SK-N-SH (cell line): ENCODE measurements around the gene MYL12A. TPM values are rescaled to one million over a fixed set of nuclear protein-coding genes. Genes with fewer than 3 reads are reported as not detected.

Source experiments
- CTCF ChIA-PET: fragments of 300-600, 350-600 bp; formaldehyde crosslinking; extraction: SDS; loops from one replicate; lab custom pipeline; 2021; lab: Yijun Ruan, JAX
- POLR2A ChIA-PET: fragments of 350-600 bp; sonication (Branson Sonifier 250); formaldehyde crosslinking; extraction: SDS; loops from one replicate; lab custom pipeline; 2020; ENCODE audit warnings: antibody characterized with exemption, inconsistent platforms; lab: Yijun Ruan, JAX
- DNase-seq: peaks from one replicate; pipeline ENCODE4 v3.0.0; 2012
- H2AFZ ChIP-seq: fragments of 200-600 bp; sonication (generic); 2 replicates; pipeline ENCODE4 v1.8.1; 2016; ENCODE audit warnings: antibody characterized with exemption, mild to moderate bottlenecking, low read depth
- H3F3A ChIP-seq: fragments of 200-600 bp; sonication (generic); replicated peaks from 2 replicates; pipeline ENCODE3; 2016; ENCODE audit warnings: antibody characterized with exemption, mild to moderate bottlenecking; ENCODE audit not compliant: insufficient read depth
- H3K27ac ChIP-seq, 2 experiments: fragments of 200-500 bp in 1 of 2; fragments of 200-600 bp in 1 of 2; sonication (Bioruptor generic) in 1 of 2; sonication (generic), shearing (Covaris generic) in 1 of 2; 2 replicates each; pipeline versions ENCODE4 v1.5.1 to v1.6.1; 2014 to 2016; ENCODE audit warnings: low read depth in 2 of 2, inconsistent platforms in 1 of 2, low read length in 1 of 2, mild to moderate bottlenecking in 1 of 2, mixed read lengths in 1 of 2
- H3K27me3 ChIP-seq: fragments of 200-600 bp; sonication (generic), shearing (Covaris generic); 2 replicates; pipeline ENCODE4 v1.6.1; 2016; ENCODE audit warnings: mixed run types; ENCODE audit not compliant: insufficient read depth
- H3K36me3 ChIP-seq, 2 experiments: fragments of 200-500 bp in 1 of 2; fragments of 200-600 bp in 1 of 2; sonication (Bioruptor generic) in 1 of 2; sonication (generic) in 1 of 2; replicated peaks in 1 of 2; 2 replicates each; pipeline versions ENCODE3 to v1.5.1; 2014 to 2016; ENCODE audit warnings: low read length in 1 of 2, mild to moderate bottlenecking in 1 of 2; ENCODE audit not compliant: insufficient read depth in 2 of 2, control insufficient read depth in 1 of 2
- H3K4me1 ChIP-seq, 2 experiments: fragments of 200-500 bp in 1 of 2; fragments of 200-600 bp in 1 of 2; sonication (Bioruptor generic) in 1 of 2; sonication (generic), shearing (Covaris generic) in 1 of 2; 2 replicates each; pipeline versions ENCODE4 v1.5.1 to v1.6.1; 2014 to 2016; ENCODE audit warnings: low read depth in 1 of 2, low read length in 1 of 2, mixed run types in 1 of 2; ENCODE audit not compliant: insufficient read depth in 2 of 2, control insufficient read depth in 1 of 2
- H3K4me2 ChIP-seq: fragments of 200-600 bp; sonication (generic), shearing (Covaris generic); 2 replicates; pipeline ENCODE4 v1.6.1; 2017; ENCODE audit warnings: mixed run types
- H3K4me3 ChIP-seq, 2 experiments: fragments of 200-500 bp in 1 of 2; fragments of 200-600 bp in 1 of 2; sonication (Bioruptor generic) in 1 of 2; sonication (generic), shearing (Covaris generic) in 1 of 2; 2 replicates each; pipeline versions ENCODE4 v1.5.1 to v1.8.1; 2014 to 2016; ENCODE audit warnings: low read depth in 2 of 2, inconsistent platforms in 1 of 2, low read length in 1 of 2, mild to moderate bottlenecking in 1 of 2, mixed read lengths in 1 of 2, moderate library complexity in 1 of 2
- H3K79me2 ChIP-seq: fragments of 200-600 bp; sonication (generic); 2 replicates; pipeline ENCODE4 v1.8.1; 2017; ENCODE audit warnings: mild to moderate bottlenecking; ENCODE audit not compliant: insufficient read depth
- H3K9ac ChIP-seq: fragments of 200-600 bp; sonication (generic); 2 replicates; pipeline ENCODE4 v1.6.1; 2017; ENCODE audit warnings: mixed run types
- H3K9me2 ChIP-seq: fragments of 200-600 bp; sonication (generic); 2 replicates; pipeline ENCODE4 v1.6.1; 2017; ENCODE audit warnings: mixed run types
- H3K9me3 ChIP-seq: fragments of 200-600 bp; sonication (generic); 2 replicates; pipeline ENCODE4 v1.6.1; 2017; ENCODE audit warnings: mixed run types, mild to moderate bottlenecking, moderate library complexity
- H4K20me1 ChIP-seq: fragments of 200-600 bp; sonication (generic); 2 replicates; pipeline ENCODE4 v1.6.1; 2017; ENCODE audit warnings: mild to moderate bottlenecking, mixed run types; ENCODE audit not compliant: insufficient read depth
- CTCF ChIP-seq: fragments of 200-600 bp; sonication (generic); IDR thresholded peaks from 2 replicates; pipeline ENCODE4 v1.6.1; 2017; ENCODE audit warnings: antibody characterized with exemption, mild to moderate bottlenecking, moderate library complexity
- EP300 ChIP-seq, 2 experiments: IDR thresholded peaks; 2 replicates each; pipeline versions ENCODE4 v1.4.0 to v1.6.1; 2012; ENCODE audit warnings: borderline replicate concordance in 1 of 2, low read depth in 1 of 2, low read length in 1 of 2
- EZH2phosphoT487 ChIP-seq: fragments of 200-600 bp; sonication (generic); IDR thresholded peaks from 2 replicates; pipeline ENCODE4 v1.6.1; 2017; ENCODE audit warnings: low read depth, mixed run types, mild to moderate bottlenecking, antibody characterized with exemption, moderate library complexity, borderline replicate concordance
- FOSL2 ChIP-seq: IDR thresholded peaks from 2 replicates; pipeline ENCODE4 v1.4.0; 2012; ENCODE audit warnings: low read depth, mild to moderate bottlenecking, moderate library complexity, borderline replicate concordance
- IRF3 ChIP-seq: fragments of 150-350 bp; IDR thresholded peaks from 2 replicates; pipeline ENCODE4 v1.6.1; 2016; ENCODE audit warnings: mild to moderate bottlenecking, low read depth, low read length
- JUND ChIP-seq: IDR thresholded peaks from 2 replicates; pipeline ENCODE4 v1.4.0; 2012
- MXI1 ChIP-seq: IDR thresholded peaks from 2 replicates; pipeline ENCODE4 v1.6.1; 2012; ENCODE audit warnings: mild to moderate bottlenecking, low read depth, low read length, improper control_type of control experiment
- NFIC ChIP-seq: IDR thresholded peaks from 2 replicates; pipeline ENCODE4 v1.4.0; 2012; ENCODE audit warnings: borderline replicate concordance
- RAD21 ChIP-seq: IDR thresholded peaks from 2 replicates; pipeline ENCODE4 v1.6.1; 2012; ENCODE audit warnings: mild to moderate bottlenecking, low read length
- RFX5 ChIP-seq: IDR thresholded peaks from 2 replicates; pipeline ENCODE4 v1.6.1; 2012; ENCODE audit warnings: mild to moderate bottlenecking, improper control_type of control experiment, low read length
- TAF1 ChIP-seq: IDR thresholded peaks from 2 replicates; pipeline ENCODE4 v1.6.1; 2012; ENCODE audit warnings: low read depth, mild to moderate bottlenecking, low read length, moderate library complexity, borderline replicate concordance
- WGBS: methylation state at CpG from one replicate; pipeline ENCODE4 v1.1.6; 2017; ENCODE audit warnings: low lambda C conversion rate; 5-methylcytosine and 5-hydroxymethylcytosine counted together
- polyA plus RNA-seq, 3 experiments: library from polyadenylated mRNA; depleted of rRNA; stranded (reverse); fragments of >200 nt; gene quantifications; 2 replicates each; pipeline ENCODE4 v1.2.3, GENCODE V29; 2012
- TF ChIP-seq, protein P1 (sequence below): IDR thresholded peaks from 2 replicates; pipeline ENCODE4 v1.4.0; 2012; ENCODE audit warnings: low read depth, borderline replicate concordance
- TF ChIP-seq, protein P2 (sequence below): IDR thresholded peaks from 2 replicates; pipeline ENCODE4 v1.4.0; 2012; ENCODE audit warnings: low read depth, borderline replicate concordance

Gene MYL12A
- polyA plus RNA-seq, 1 of the 3 experiments (the other 2 are of a cell fraction), result 448 TPM

- Histone ChIP-seq H3K27ac (no peak overlapping the region), H3K36me3 (no peaks in the 10 kb centered on the region), H3K27me3 (no peaks in the 10 kb centered on the region), H3K79me2 (no peaks in the 10 kb centered on the region), H3K4me1 (no peaks in the 10 kb centered on the region), H3K9me2 (no peaks in the 10 kb centered on the region), H3K4me2 (no peak overlapping the region), H3K4me3 (no peak overlapping the region), H2AFZ (no peak overlapping the region), H3F3A (no peaks in the 10 kb centered on the region), H4K20me1 (no peaks in the 10 kb centered on the region), H3K9ac (no peak overlapping the region), H3K9me3 (no peaks in the 10 kb centered on the region)
- DNase-seq, result no peak
- CTCF ChIA-PET, result interaction anchor here (0.7 to 3.5 kb wide), 3 partner anchors 16 to 27 kb away, joined by 3 to 15 read pairs (median 4); no protein-coding TSS in a partner anchor
- TF ChIP-seq, protein P1, sequence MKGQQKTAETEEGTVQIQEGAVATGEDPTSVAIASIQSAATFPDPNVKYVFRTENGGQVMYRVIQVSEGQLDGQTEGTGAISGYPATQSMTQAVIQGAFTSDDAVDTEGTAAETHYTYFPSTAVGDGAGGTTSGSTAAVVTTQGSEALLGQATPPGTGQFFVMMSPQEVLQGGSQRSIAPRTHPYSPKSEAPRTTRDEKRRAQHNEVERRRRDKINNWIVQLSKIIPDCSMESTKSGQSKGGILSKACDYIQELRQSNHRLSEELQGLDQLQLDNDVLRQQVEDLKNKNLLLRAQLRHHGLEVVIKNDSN, result no peak
- TF ChIP-seq RAD21 (no peak), MXI1 (no peak), JUND (no peak)
- POLR2A ChIA-PET, result no interaction called here
- 95% methylated on average over 2 of the region's 2 CpGs for WGBS
Observed at GRCh38 chr18:3218819-3219218, 28.8 kb upstream of the MYL12A start.

- WGBS, result 82% methylated on average over 8 of the region's 8 CpGs
- Histone ChIP-seq H3K27me3 (no peaks in the 10 kb centered on the region), H3K9me3 (no peaks in the 10 kb centered on the region), H3K4me3 (no peak overlapping the region), H3F3A (no peaks in the 10 kb centered on the region), H3K27ac (no peak overlapping the region), H3K4me2 (no peak overlapping the region), H3K4me1 (no peaks in the 10 kb centered on the region), H4K20me1 (no peaks in the 10 kb centered on the region), H3K36me3 (no peaks in the 10 kb centered on the region), H3K9ac (no peak overlapping the region), H2AFZ (no peak overlapping the region), H3K79me2 (no peaks in the 10 kb centered on the region), H3K9me2 (no peaks in the 10 kb centered on the region)
- TF ChIP-seq EZH2phosphoT487, result no peak
- POLR2A ChIA-PET, result no interaction called here
- DNase-seq, result no peak
- CTCF ChIA-PET, result interaction anchor here (0.7 to 3.5 kb wide), 3 partner anchors 16 to 27 kb away, joined by 3 to 15 read pairs (median 4); no protein-coding TSS in a partner anchor
Observed at GRCh38 chr18:3219241-3219630, 28.4 kb upstream of the MYL12A start.

- H3K4me2 ChIP-seq, result no peak within 1 kb of the TSS
- no peak within 1 kb of the TSS for H3K9ac ChIP-seq
- no peak within 1 kb of the TSS for H2AFZ ChIP-seq
- H3K79me2 ChIP-seq, result no peaks in the 10 kb centered on the region
- H4K20me1 ChIP-seq, result no peaks in the 10 kb centered on the region
- H3K27ac ChIP-seq, result no peak within 1 kb of the TSS
- no peaks in the 10 kb centered on the region for H3K4me1 ChIP-seq
- H3K36me3 ChIP-seq, result no peaks in the 10 kb centered on the region
- no peak within 1 kb of the TSS for H3K4me3 ChIP-seq
- no peaks in the 10 kb centered on the region for H3K27me3 ChIP-seq
- ChIA-PET POLR2A (interaction anchor here (0.9 kb wide), 1 partner anchor 28 kb away, joined by 3 read pairs; the partner anchor contains the start of gene MYL12A), CTCF (interaction anchor here (0.7 to 3.5 kb wide), 4 partner anchors 17 to 157 kb away, joined by 3 to 15 read pairs (median 4); no protein-coding TSS in a partner anchor)
- 80% methylated on average over 9 of the region's 9 CpGs for WGBS
- DNase-seq, result no peak
- no peaks in the 10 kb centered on the region for H3F3A ChIP-seq
- no peaks in the 10 kb centered on the region for H3K9me2 ChIP-seq
- no peaks in the 10 kb centered on the region for H3K9me3 ChIP-seq
- TF ChIP-seq CTCF, result no peak
- TF ChIP-seq NFIC, result no peak
- no peak for TF ChIP-seq JUND
- no peak for TF ChIP-seq TAF1
- no peak for TF ChIP-seq RFX5
- no peak for TF ChIP-seq EP300 (IDR thresholded peaks at IDR 0.05; ENCODE audit: borderline replicate concordance in 1 of 2, low read depth in 1 of 2, low read length in 1 of 2)
- no peak for TF ChIP-seq FOSL2
- TF ChIP-seq, protein P2, sequence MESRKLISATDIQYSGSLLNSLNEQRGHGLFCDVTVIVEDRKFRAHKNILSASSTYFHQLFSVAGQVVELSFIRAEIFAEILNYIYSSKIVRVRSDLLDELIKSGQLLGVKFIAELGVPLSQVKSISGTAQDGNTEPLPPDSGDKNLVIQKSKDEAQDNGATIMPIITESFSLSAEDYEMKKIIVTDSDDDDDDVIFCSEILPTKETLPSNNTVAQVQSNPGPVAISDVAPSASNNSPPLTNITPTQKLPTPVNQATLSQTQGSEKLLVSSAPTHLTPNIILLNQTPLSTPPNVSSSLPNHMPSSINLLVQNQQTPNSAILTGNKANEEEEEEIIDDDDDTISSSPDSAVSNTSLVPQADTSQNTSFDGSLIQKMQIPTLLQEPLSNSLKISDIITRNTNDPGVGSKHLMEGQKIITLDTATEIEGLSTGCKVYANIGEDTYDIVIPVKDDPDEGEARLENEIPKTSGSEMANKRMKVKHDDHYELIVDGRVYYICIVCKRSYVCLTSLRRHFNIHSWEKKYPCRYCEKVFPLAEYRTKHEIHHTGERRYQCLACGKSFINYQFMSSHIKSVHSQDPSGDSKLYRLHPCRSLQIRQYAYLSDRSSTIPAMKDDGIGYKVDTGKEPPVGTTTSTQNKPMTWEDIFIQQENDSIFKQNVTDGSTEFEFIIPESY, result no peak
- no peak for TF ChIP-seq IRF3
- TF ChIP-seq, protein P1, result no peak
Observed at GRCh38 chr18:3219631-3220335, 27.8 kb upstream of the MYL12A start, which contains the start of gene MYOM1. MYOM1 (minus strand) TSS chr18:3219968; CDS start chr18:3215223, 4,745 bp downstream.
